ENCODE measurements around the gene PAX7. TPM values are rescaled to one million over a fixed set of nuclear protein-coding genes. Genes with fewer than 3 reads are reported as not detected.

Gene PAX7
- total and polyA plus RNA-seq, 7 donors: 1.7 to 11.7 (median 3.3) TPM

DNA sequence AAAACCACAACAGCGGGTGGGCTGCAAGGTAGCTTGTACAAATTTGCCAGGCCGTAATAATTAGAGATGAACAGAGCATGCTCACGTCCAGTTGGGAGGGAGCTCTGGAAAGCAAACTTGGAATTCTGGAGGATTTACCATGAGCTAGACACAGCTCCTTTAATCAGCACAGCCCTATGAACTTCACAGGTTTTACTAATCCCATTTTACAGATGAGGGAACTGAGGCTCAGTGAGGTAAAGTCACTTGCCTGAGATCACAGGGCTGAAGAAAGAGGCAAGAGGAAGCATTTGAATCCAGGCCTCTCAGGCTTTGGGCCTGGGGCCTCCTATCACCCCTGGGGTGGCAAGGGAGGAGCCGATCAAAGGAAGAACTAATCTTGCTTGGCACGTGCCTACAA lies 24.0 kb downstream of the PAX7 start:
- peaks cover 0 to 44% (median 0%) of the 10 kb centered on the region in 3 donors for H3K27me3 ChIP-seq (ENCODE audit: insufficient read depth in 3 of 3, low read length in 2 of 3)
- no peak overlapping the region for H3K27ac ChIP-seq
- 80 to 84% (median 81%) methylated on average over 5 of the region's 5 CpGs for WGBS, 3 donors

DNA sequence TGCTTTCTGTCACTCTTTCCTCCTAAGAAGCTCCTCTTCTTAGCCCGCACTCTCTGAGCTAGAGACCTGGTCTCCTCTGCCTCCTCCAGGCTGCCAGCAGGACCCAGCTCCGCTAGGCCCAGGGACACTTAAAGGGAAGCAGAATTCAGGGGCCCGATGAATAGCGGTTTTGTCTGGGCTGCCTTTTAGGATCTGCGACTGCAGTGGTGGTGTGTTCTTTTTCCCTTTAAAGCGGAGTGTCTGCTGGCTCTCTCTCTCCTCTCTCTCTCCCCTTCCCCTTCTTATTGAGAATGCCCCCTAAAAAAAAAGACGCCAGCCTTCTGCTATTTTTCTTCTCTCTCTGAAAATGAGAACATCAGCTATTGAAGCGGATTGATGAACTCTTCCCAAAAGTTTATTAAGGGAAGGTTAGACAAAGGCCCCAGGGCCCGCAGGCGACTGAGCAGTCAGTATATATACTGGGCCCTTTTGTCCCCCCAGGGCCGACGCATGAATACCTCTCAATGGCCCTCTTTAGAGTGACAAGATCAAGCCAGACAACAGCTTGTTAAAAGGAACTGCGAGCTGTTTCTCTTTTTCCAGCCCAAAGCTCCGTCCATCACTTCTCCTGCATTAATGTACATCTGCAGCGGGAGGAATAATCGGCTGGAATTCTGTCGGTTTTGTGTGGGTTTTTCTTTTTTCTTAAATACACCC lies 27.0 kb downstream of the PAX7 start:
- TF ChIP-seq, protein P1, sequence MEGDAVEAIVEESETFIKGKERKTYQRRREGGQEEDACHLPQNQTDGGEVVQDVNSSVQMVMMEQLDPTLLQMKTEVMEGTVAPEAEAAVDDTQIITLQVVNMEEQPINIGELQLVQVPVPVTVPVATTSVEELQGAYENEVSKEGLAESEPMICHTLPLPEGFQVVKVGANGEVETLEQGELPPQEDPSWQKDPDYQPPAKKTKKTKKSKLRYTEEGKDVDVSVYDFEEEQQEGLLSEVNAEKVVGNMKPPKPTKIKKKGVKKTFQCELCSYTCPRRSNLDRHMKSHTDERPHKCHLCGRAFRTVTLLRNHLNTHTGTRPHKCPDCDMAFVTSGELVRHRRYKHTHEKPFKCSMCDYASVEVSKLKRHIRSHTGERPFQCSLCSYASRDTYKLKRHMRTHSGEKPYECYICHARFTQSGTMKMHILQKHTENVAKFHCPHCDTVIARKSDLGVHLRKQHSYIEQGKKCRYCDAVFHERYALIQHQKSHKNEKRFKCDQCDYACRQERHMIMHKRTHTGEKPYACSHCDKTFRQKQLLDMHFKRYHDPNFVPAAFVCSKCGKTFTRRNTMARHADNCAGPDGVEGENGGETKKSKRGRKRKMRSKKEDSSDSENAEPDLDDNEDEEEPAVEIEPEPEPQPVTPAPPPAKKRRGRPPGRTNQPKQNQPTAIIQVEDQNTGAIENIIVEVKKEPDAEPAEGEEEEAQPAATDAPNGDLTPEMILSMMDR (IDR thresholded peaks at IDR 0.05): no peak
- 67 to 74% (median 68%) methylated on average over 17 of the region's 17 CpGs for WGBS, 3 donors
- H3K36me3 ChIP-seq (ENCODE audit: insufficient read depth in 1 of 2, low read depth in 1 of 2): no peaks in the 10 kb centered on the region
- no peak for DNase-seq
- no peak for ATAC-seq
- no peak overlapping the region for H3K27ac ChIP-seq
- H3K9me3 ChIP-seq: no peaks in the 10 kb centered on the region
- intact Hi-C loops (cut with DNase I): no loop called here
- peaks cover 0 to 26% (median 0%) of the 10 kb centered on the region in 3 donors for H3K27me3 ChIP-seq (ENCODE audit: insufficient read depth in 3 of 3, low read length in 2 of 3)
- no peaks in the 10 kb centered on the region for H3K4me1 ChIP-seq
- no peak overlapping the region for H3K4me3 ChIP-seq

More for the DNA sequence above, 24.0 kb downstream of the PAX7 start:
- Histone ChIP-seq H3K4me1 (no peaks in the 10 kb centered on the region), H3K9me3 (no peaks in the 10 kb centered on the region), H3K36me3 (ENCODE audit: insufficient read depth in 1 of 2, low read depth in 1 of 2) (no peaks in the 10 kb centered on the region), H3K4me3 (no peak overlapping the region)
- DNase-seq: no peak
- TF ChIP-seq, protein P1 (IDR thresholded peaks at IDR 0.05): no peak
- no peak for ATAC-seq
- intact Hi-C loops (cut with DNase I): no loop called here

DNA sequence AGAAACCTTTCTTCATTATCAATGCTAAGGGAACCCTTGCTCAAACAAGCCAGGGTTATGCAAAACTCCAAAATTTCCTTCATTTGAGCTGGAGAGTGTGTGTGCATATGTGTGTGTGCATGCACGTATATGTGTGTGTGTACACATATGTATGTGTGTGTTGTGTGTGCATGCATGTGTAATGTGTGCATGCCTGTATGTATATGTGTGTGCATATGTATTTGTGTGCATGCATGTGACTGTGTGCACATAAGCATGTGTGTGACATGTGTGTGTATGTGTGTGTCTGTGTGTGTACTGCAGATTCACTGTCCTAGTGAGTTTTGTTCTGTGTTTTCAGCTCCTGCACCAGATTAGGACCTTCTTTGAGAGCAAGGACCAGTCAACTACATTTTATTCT lies 28.2 kb downstream of the PAX7 start:
- no peaks in the 10 kb centered on the region for H3K9me3 ChIP-seq
- no peaks in the 10 kb centered on the region for H3K36me3 ChIP-seq (ENCODE audit: insufficient read depth in 1 of 2, low read depth in 1 of 2)
- no peaks in the 10 kb centered on the region for H3K4me1 ChIP-seq
- H3K4me3 ChIP-seq: no peak overlapping the region
- H3K27me3 ChIP-seq (ENCODE audit: insufficient read depth in 3 of 3, low read length in 2 of 3): peaks cover 0 to 15% (median 2%) of the 10 kb centered on the region in 3 donors
- no peak overlapping the region for H3K27ac ChIP-seq
- TF ChIP-seq, protein P1 (IDR thresholded peaks at IDR 0.05): no peak
- intact Hi-C loops (cut with DNase I): no loop called here
- ATAC-seq (no peak), DNase-seq (no peak)
- 76 to 100% (median 79%) methylated on average over 1 of the region's 1 CpG for WGBS, 3 donors

DNA sequence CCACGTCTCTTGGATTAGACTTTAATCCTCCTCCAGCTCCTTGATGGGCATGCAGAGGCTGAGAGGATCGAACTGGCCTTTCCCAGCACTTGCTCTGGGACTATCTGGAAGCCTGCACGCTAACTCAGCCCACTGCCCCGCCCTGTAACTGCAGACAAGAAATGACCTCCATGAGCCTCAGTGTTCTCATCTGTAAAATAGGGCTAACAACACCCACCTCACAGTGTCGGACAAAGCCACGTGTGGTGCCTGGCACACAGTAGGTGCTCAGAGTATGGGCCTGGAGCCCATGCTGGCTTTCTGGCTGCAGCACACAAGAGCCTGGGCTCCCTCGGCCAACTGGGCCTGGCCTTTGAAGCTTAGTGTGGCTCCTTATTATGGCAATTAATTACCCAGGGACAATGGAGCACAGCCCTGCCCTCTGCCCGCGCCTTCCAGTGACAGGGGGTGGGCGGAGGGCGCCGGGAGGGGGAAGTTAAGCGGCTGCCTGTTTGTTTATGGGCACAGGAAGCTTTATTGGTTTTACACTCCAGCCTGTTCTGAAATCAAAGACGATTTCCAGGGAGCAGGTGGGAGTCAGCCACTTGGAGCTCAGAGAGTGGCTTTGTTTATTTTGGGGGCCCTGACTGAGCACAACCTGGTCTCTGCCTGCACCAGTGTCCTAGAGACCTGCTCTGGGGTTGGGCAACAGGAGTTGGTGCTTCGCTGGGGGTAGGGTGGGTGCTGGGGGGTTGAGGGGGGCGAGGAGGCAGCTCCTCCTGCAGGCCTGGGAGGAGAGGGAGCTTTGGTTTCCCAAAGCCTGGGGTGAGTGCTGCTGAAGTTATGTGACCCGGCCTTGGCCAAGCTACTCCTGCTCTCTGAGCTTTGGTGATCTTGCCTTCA lies 31.0 kb downstream of the PAX7 start:
- 55 to 60% (median 59%) methylated on average over 17 of the region's 17 CpGs for WGBS, 3 donors
- TF ChIP-seq, protein P1 (IDR thresholded peaks at IDR 0.05): no peak
- ATAC-seq: no peak
- H3K27me3 ChIP-seq (ENCODE audit: insufficient read depth in 3 of 3, low read length in 2 of 3): peaks cover 0 to 4% (median 2%) of the 10 kb centered on the region in 3 donors
- intact Hi-C loops (cut with DNase I): no loop called here
- no peak for DNase-seq
- H3K9me3 ChIP-seq: no peaks in the 10 kb centered on the region
- H3K36me3 ChIP-seq (ENCODE audit: insufficient read depth in 1 of 2, low read depth in 1 of 2): no peaks in the 10 kb centered on the region
- H3K27ac ChIP-seq: no peak overlapping the region
- no peak overlapping the region for H3K4me3 ChIP-seq
- H3K4me1 ChIP-seq: no peaks in the 10 kb centered on the region

Measured in psoas muscle (tissue), 8 donors.